ENCODE results near the gene NCF4.

The NCF4 gene

GRCh38 chr22:36828815-36829214 lies 32.0 kb upstream of the NCF4 start:
- Mint-ChIP-seq H3K36me3 (ENCODE audit: low read depth) (no peaks in the 10 kb centered on the region), H3K9me3 (no peaks in the 10 kb centered on the region), H3K4me3 (no peak overlapping the region), H3K27me3 (ENCODE audit: low read depth) (peaks cover 22% of the 10 kb centered on the region), H3K4me1 (ENCODE audit: low read depth) (peaks cover 8% of the 10 kb centered on the region), H3K27ac (no peak overlapping the region)
- DNase-seq (ENCODE audit: low spot score): no peak

- peaks cover 24% of the 10 kb centered on the region for H3K27me3 Mint-ChIP-seq (ENCODE audit: low read depth)
- no peak overlapping the region for H3K4me3 Mint-ChIP-seq
Observed at GRCh38 chr22:36829370-36830002, 31.3 kb upstream of the NCF4 start.

GRCh38 chr22:36830601-36831000 lies 30.2 kb upstream of the NCF4 start:
- no peak for DNase-seq (ENCODE audit: low spot score)
- peaks cover 24% of the 10 kb centered on the region for H3K27me3 Mint-ChIP-seq (ENCODE audit: low read depth)
- no peaks in the 10 kb centered on the region for H3K36me3 Mint-ChIP-seq (ENCODE audit: low read depth)
- no peak overlapping the region for H3K27ac Mint-ChIP-seq
- no peaks in the 10 kb centered on the region for H3K9me3 Mint-ChIP-seq
- peaks cover 8% of the 10 kb centered on the region for H3K4me1 Mint-ChIP-seq (ENCODE audit: low read depth)
- no peak overlapping the region for H3K4me3 Mint-ChIP-seq

More at GRCh38 chr22:36829370-36830002, 31.3 kb upstream of the NCF4 start:
- Mint-ChIP-seq H3K9me3 (no peaks in the 10 kb centered on the region), H3K27ac (no peak overlapping the region), H3K4me1 (ENCODE audit: low read depth) (peaks cover 8% of the 10 kb centered on the region), H3K36me3 (ENCODE audit: low read depth) (no peaks in the 10 kb centered on the region)
- no peak for DNase-seq (ENCODE audit: low spot score)

- no peak for DNase-seq (ENCODE audit: low spot score)
- H3K9me3 Mint-ChIP-seq: no peaks in the 10 kb centered on the region
- H3K36me3 Mint-ChIP-seq (ENCODE audit: low read depth): no peaks in the 10 kb centered on the region
- H3K4me1 Mint-ChIP-seq (ENCODE audit: low read depth): peaks cover 8% of the 10 kb centered on the region
- H3K27me3 Mint-ChIP-seq (ENCODE audit: low read depth): peaks cover 24% of the 10 kb centered on the region
- no peak overlapping the region for H3K4me3 Mint-ChIP-seq
- no peak overlapping the region for H3K27ac Mint-ChIP-seq
Observed at GRCh38 chr22:36831206-36831605, 29.6 kb upstream of the NCF4 start.

- Mint-ChIP-seq H3K36me3 (ENCODE audit: low read depth) (no peaks in the 10 kb centered on the region), H3K4me3 (no peak overlapping the region), H3K27ac (no peak overlapping the region)
Observed at GRCh38 chr22:36831717-36832116, 29.1 kb upstream of the NCF4 start.

GRCh38 chr22:36833073-36833472 lies 27.7 kb upstream of the NCF4 start:
- no peak for DNase-seq (ENCODE audit: low spot score)
- peaks cover 8% of the 10 kb centered on the region for H3K4me1 Mint-ChIP-seq (ENCODE audit: low read depth)
- H3K27me3 Mint-ChIP-seq (ENCODE audit: low read depth): peaks cover 24% of the 10 kb centered on the region
- peaks cover 7% of the 10 kb centered on the region for H3K9me3 Mint-ChIP-seq
- H3K27ac Mint-ChIP-seq: no peak overlapping the region
- no peaks in the 10 kb centered on the region for H3K36me3 Mint-ChIP-seq (ENCODE audit: low read depth)
- no peak overlapping the region for H3K4me3 Mint-ChIP-seq

More at GRCh38 chr22:36831717-36832116, 29.1 kb upstream of the NCF4 start:
- H3K27me3 Mint-ChIP-seq (ENCODE audit: low read depth): peaks cover 24% of the 10 kb centered on the region
- no peaks in the 10 kb centered on the region for H3K9me3 Mint-ChIP-seq
- H3K4me1 Mint-ChIP-seq (ENCODE audit: low read depth): peaks cover 8% of the 10 kb centered on the region
- DNase-seq (ENCODE audit: low spot score): no peak

- peaks cover 2% of the 10 kb centered on the region for H3K4me1 Mint-ChIP-seq (ENCODE audit: low read depth)
- no peak overlapping the region for H3K27ac Mint-ChIP-seq
- H3K9me3 Mint-ChIP-seq: peaks cover 7% of the 10 kb centered on the region
- H3K27me3 Mint-ChIP-seq (ENCODE audit: low read depth): peaks cover 29% of the 10 kb centered on the region
- no peaks in the 10 kb centered on the region for H3K36me3 Mint-ChIP-seq (ENCODE audit: low read depth)
- no peak overlapping the region for H3K4me3 Mint-ChIP-seq
- no peak for DNase-seq (ENCODE audit: low spot score)
Observed at GRCh38 chr22:36835903-36836302, 24.9 kb upstream of the NCF4 start.

- H3K9me3 Mint-ChIP-seq: peaks cover 7% of the 10 kb centered on the region
- no peaks in the 10 kb centered on the region for H3K4me1 Mint-ChIP-seq (ENCODE audit: low read depth)
- H3K27ac Mint-ChIP-seq: no peak overlapping the region
- peaks cover 22% of the 10 kb centered on the region for H3K27me3 Mint-ChIP-seq (ENCODE audit: low read depth)
- no peak overlapping the region for H3K4me3 Mint-ChIP-seq
- DNase-seq (ENCODE audit: low spot score): no peak
- H3K36me3 Mint-ChIP-seq (ENCODE audit: low read depth): no peaks in the 10 kb centered on the region
Observed at GRCh38 chr22:36838119-36839030, 22.4 kb upstream of the NCF4 start.

- H3K27ac Mint-ChIP-seq: no peak overlapping the region
- H3K36me3 Mint-ChIP-seq (ENCODE audit: low read depth): no peaks in the 10 kb centered on the region
- peaks cover 27% of the 10 kb centered on the region for H3K27me3 Mint-ChIP-seq (ENCODE audit: low read depth)
- DNase-seq (ENCODE audit: low spot score): no peak
- H3K9me3 Mint-ChIP-seq: peaks cover 7% of the 10 kb centered on the region
- no peaks in the 10 kb centered on the region for H3K4me1 Mint-ChIP-seq (ENCODE audit: low read depth)
- H3K4me3 Mint-ChIP-seq: no peak overlapping the region
Observed at GRCh38 chr22:36839356-36840073, 21.3 kb upstream of the NCF4 start.

- no peak overlapping the region for H3K27ac Mint-ChIP-seq
- peaks cover 33% of the 10 kb centered on the region for H3K27me3 Mint-ChIP-seq (ENCODE audit: low read depth)
- peaks cover 7% of the 10 kb centered on the region for H3K9me3 Mint-ChIP-seq
- H3K4me1 Mint-ChIP-seq (ENCODE audit: low read depth): no peaks in the 10 kb centered on the region
- no peak for DNase-seq (ENCODE audit: low spot score)
- H3K4me3 Mint-ChIP-seq: no peak overlapping the region
- H3K36me3 Mint-ChIP-seq (ENCODE audit: low read depth): no peaks in the 10 kb centered on the region
Observed at GRCh38 chr22:36840106-36840505, 20.7 kb upstream of the NCF4 start.

- Mint-ChIP-seq H3K27ac (no peak overlapping the region), H3K27me3 (ENCODE audit: low read depth) (peaks cover 41% of the 10 kb centered on the region), H3K36me3 (ENCODE audit: low read depth) (peaks cover 1% of the 10 kb centered on the region), H3K4me1 (ENCODE audit: low read depth) (peaks cover 2% of the 10 kb centered on the region), H3K4me3 (no peak overlapping the region), H3K9me3 (no peaks in the 10 kb centered on the region)
- DNase-seq (ENCODE audit: low spot score): no peak
Observed at GRCh38 chr22:36846271-36846670, 14.5 kb upstream of the NCF4 start.

GRCh38 chr22:36846949-36847348 lies 13.9 kb upstream of the NCF4 start:
- Mint-ChIP-seq H3K36me3 (ENCODE audit: low read depth) (peaks cover 1% of the 10 kb centered on the region), H3K27me3 (ENCODE audit: low read depth) (peaks cover 41% of the 10 kb centered on the region), H3K27ac (no peak overlapping the region), H3K4me3 (no peak overlapping the region), H3K9me3 (no peaks in the 10 kb centered on the region), H3K4me1 (ENCODE audit: low read depth) (peaks cover 2% of the 10 kb centered on the region)
- DNase-seq (ENCODE audit: low spot score): no peak

GRCh38 chr22:36850056-36850455 lies 10.8 kb upstream of the NCF4 start:
- DNase-seq (ENCODE audit: low spot score): no peak
- Mint-ChIP-seq H3K27ac (no peak overlapping the region), H3K9me3 (peaks cover 3% of the 10 kb centered on the region), H3K4me3 (no peak overlapping the region), H3K36me3 (ENCODE audit: low read depth) (peaks cover 1% of the 10 kb centered on the region), H3K4me1 (ENCODE audit: low read depth) (peaks cover 10% of the 10 kb centered on the region), H3K27me3 (ENCODE audit: low read depth) (peaks cover 18% of the 10 kb centered on the region)

GRCh38 chr22:36850682-36851081 lies 10.1 kb upstream of the NCF4 start:
- DNase-seq (ENCODE audit: low spot score): no peak
- Mint-ChIP-seq H3K9me3 (peaks cover 3% of the 10 kb centered on the region), H3K36me3 (ENCODE audit: low read depth) (peaks cover 1% of the 10 kb centered on the region), H3K4me3 (no peak overlapping the region), H3K4me1 (ENCODE audit: low read depth) (peaks cover 12% of the 10 kb centered on the region), H3K27me3 (ENCODE audit: low read depth) (peaks cover 18% of the 10 kb centered on the region), H3K27ac (no peak overlapping the region)

All from T-helper 2 cell treated with Interferon-gamma antibody and Interleukin-4, amounts not matched to agents 5 μg/mL and 100 μg/mL, for 36 hours (primary cell).